Activated gamma-delta T cell treated with anti-CD3 and anti-CD28 coated beads, Interleukin-2, amount 50 U/mL, for 16 hours (primary cell): ENCODE measurements around the gene GMFB.

Experiments used
- DNase-seq: peaks from one replicate; pipeline ENCODE4 v3.0.0-alpha.2; 2020; ENCODE audit warnings: low read depth

GMFB gene

GRCh38 chr14:54425537-54426274 is 63.1 kb downstream of the GMFB start:
- DNase-seq: no peak

- no peak for DNase-seq
Observed at GRCh38 chr14:54425068-54425467, 63.7 kb downstream of the GMFB start.
